Large intestine (tissue), 3 donors: ENCODE results near the gene TTC7B. TPM values are rescaled to one million over a fixed set of nuclear protein-coding genes. Genes with fewer than 3 reads are reported as not detected.

Experiments used
- DNase-seq, 2 donors: peaks; one replicate each; pipeline versions ENCODE4 v3.0.0 to v3.0.0-alpha.2; 2013
- H3K27ac ChIP-seq: one replicate; pipeline ENCODE4 v1.5.1; 2013; ENCODE audit warnings: low read length
- H3K27me3 ChIP-seq: 2 replicates; pipeline ENCODE4 v1.6.1; 2013; ENCODE audit warnings: low read length; ENCODE audit not compliant: control insufficient read depth, insufficient read depth
- H3K36me3 ChIP-seq: 2 replicates; pipeline ENCODE4 v1.6.1; 2013; ENCODE audit warnings: low read length; ENCODE audit not compliant: control insufficient read depth, insufficient read depth
- H3K4me1 ChIP-seq: one replicate; pipeline ENCODE4 v1.6.1; 2013; ENCODE audit warnings: low read length; ENCODE audit not compliant: control insufficient read depth, insufficient read depth
- H3K4me3 ChIP-seq: one replicate; pipeline ENCODE4 v1.5.1; 2013; ENCODE audit warnings: low read length
- H3K9me3 ChIP-seq: one replicate; pipeline ENCODE4 v1.6.1; 2013; ENCODE audit warnings: mild to moderate bottlenecking, low read depth, low read length, moderate library complexity; ENCODE audit not compliant: control insufficient read depth
- WGBS: methylation state at CpG from one replicate; pipeline ENCODE4 v1.1.5; 2013; ENCODE audit warnings: low lambda C conversion rate; ENCODE audit not compliant: insufficient coverage; 5-methylcytosine and 5-hydroxymethylcytosine counted together
- polyA plus RNA-seq: library from polyadenylated mRNA; unstranded; fragments of 120-200 nt; gene quantifications from one replicate; pipeline ENCODE4 v1.2.1, GENCODE V29; 2013

Gene TTC7B
- polyA plus RNA-seq, 1 donor = 12.2 TPM

DNA sequence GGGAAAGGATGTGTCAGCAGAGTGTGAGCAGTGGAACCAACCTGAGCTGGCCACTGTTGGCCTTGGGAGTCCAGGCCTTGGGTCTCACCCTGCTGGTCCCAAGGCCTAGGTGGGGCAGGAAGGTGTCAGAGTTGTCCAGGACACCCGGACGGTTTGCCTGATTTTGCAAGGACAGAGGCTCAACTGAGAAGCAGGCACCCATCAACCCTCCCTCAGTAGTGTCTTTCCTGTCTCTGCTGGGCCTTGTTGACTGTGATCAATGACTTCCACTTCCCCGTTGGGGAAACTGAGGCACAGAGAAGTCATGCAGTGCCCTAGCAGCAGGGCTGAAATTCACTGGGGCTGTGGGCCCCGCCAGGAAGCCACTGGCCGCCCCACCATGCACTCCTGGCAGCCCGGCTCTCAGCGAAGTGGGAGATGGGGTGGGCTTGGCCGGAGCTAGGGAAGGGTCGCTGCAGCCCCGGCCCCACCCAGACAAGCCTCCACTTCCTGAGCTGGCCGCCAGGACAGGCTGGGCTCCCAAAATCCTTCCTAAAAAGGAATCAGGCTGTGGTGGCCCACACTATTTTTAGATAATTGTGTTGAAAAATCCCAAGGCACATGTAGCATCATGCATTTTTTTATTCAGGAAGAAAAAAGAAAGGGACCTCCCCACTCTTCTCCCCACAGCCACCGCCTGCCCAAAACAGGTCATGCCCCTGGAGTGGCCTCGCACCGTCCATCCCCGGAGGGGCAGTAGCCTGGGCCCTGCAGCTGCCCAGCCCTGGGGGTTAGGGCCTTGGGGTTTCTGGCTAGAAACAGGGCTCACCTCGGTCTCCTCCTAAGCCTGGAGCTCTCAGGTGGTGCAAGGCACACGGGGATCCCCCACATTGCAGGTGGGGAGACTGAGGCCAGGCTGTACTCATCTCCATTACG is 292.0 kb downstream of the TTC7B start:
- no CpG with 5 or more reads among the region's 18 CpGs for WGBS
- peaks cover 11% of the 10 kb centered on the region for H3K4me1 ChIP-seq

GRCh38 chr14:90523544-90523943 is 292.7 kb downstream of the TTC7B start:
- H3K36me3 ChIP-seq = no peaks in the 10 kb centered on the region
- WGBS = 80% methylated on average over 1 of the region's 8 CpGs
- H3K27me3 ChIP-seq = no peaks in the 10 kb centered on the region
- H3K4me3 ChIP-seq = no peak overlapping the region
- H3K9me3 ChIP-seq = peaks cover 5% of the 10 kb centered on the region
- no peak for DNase-seq
- H3K4me1 ChIP-seq = peaks cover 17% of the 10 kb centered on the region
- no peak overlapping the region for H3K27ac ChIP-seq

More for the DNA sequence above, 292.0 kb downstream of the TTC7B start:
- Histone ChIP-seq H3K27me3 (no peaks in the 10 kb centered on the region), H3K36me3 (no peaks in the 10 kb centered on the region), H3K27ac (no peak overlapping the region), H3K4me3 (no peak overlapping the region), H3K9me3 (peaks cover 5% of the 10 kb centered on the region)
- no peak for DNase-seq

- H3K36me3 ChIP-seq = no peaks in the 10 kb centered on the region
- H3K4me3 ChIP-seq = no peak overlapping the region
- peaks cover 26% of the 10 kb centered on the region for H3K4me1 ChIP-seq
- H3K9me3 ChIP-seq = peaks cover 5% of the 10 kb centered on the region
- no CpG with 5 or more reads among the region's 21 CpGs for WGBS
- no peak overlapping the region for H3K27ac ChIP-seq
- H3K27me3 ChIP-seq = no peaks in the 10 kb centered on the region
- DNase-seq = peak; percentile 48 to 49
Observed at GRCh38 chr14:90522571-90523191, 293.5 kb downstream of the TTC7B start.

DNA sequence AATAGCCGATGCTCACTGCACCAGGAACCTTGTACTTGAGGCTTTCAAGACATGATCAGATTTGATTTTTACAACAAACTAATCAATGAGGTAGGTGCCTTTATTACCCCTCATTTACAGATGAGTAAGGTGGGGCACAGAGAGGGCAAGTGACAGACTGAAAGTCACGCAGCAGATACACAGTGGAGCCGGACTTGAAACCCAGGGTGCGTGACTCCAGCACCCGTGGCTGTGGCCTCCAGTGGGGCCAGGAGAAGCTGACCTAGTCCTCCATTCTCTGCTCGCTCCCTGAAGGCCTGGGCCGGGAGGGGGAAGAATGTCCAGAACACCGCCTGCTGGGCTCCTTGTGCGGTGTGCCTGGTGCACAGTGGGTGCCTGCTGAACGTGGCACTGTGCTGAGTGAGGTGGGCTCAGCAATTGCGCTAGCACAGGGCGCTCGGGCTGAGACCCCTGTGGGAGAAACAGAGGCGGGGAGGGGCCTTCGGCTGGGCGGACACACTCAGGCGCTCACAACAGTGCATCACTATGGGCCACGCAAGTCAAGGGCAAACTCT is 294.2 kb downstream of the TTC7B start:
- H3K4me3 ChIP-seq = no peak overlapping the region
- H3K27ac ChIP-seq = no peak overlapping the region
- WGBS = no CpG with 5 or more reads among the region's 18 CpGs
- DNase-seq = no peak
- no peaks in the 10 kb centered on the region for H3K36me3 ChIP-seq
- H3K27me3 ChIP-seq = no peaks in the 10 kb centered on the region
- peaks cover 33% of the 10 kb centered on the region for H3K4me1 ChIP-seq
- peaks cover 5% of the 10 kb centered on the region for H3K9me3 ChIP-seq

DNA sequence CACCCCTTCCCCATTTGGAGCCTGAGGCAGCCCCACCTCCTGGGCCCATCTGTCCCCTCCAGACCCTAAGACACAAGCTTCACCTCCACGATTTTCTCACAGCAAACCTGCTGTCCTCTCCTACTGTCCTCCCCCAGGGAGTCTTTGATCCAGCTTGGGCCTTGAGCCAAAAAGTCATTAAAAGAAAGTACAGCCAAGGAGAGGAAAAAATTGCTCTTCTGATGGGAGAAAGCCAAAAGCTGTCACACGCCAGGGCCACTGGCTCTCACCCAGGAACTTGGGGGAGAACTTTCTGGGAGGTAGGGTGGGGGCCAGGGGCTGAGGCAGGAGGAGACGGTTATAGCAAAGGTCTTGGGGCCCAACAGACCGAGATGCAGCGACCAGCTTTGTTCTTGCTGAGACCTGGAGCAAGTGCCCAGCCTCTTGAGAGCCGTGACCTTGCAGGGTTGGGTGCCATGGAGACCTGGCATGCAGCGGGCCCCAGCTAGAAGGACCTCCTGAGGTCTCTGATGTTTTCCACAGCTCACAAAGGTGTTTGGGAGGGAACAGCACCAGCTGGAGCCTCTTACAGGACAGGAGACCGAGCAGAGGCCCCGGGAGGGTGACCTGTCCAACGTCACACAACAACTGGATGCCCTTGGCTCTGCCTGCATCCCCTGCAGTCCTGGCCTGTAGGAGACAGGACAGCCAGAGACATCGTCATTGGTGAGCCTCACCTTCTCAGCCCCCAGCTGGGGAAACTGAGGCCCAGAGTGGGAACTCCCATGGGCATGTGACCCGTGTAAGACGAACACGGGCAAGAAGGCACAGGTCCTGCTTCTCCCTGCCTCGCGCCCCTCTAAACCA is 294.9 kb downstream of the TTC7B start:
- DNase-seq = peak in 1 of 2 donors; percentile 48
- Histone ChIP-seq H3K4me1 (peaks cover 40% of the 10 kb centered on the region), H3K9me3 (peaks cover 5% of the 10 kb centered on the region), H3K27ac (no peak overlapping the region), H3K27me3 (no peaks in the 10 kb centered on the region), H3K4me3 (no peak overlapping the region), H3K36me3 (no peaks in the 10 kb centered on the region)
- WGBS = no CpG with 5 or more reads among the region's 16 CpGs

DNA sequence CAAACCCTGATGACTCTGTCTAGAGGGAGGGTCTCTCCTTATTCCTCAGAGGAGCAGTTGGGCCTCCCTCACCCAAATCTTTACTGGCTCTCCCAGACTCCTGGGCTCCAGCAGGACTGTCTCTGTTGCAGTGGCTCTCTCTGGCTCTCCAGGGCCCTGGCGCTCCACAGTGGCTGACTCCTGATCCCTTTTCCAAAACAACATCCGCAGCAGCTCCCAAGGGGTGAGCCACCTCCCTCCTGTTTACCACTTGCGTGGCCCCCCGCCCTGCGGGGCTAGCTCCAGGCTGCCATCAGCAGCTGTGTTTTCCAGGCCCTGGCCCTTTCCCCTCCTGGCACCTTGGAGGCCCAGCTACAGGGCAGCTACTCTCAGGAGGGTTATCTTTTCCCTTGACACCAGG is 295.9 kb downstream of the TTC7B start:
- no CpG with 5 or more reads among the region's 5 CpGs for WGBS
- Histone ChIP-seq H3K4me3 (no peak overlapping the region), H3K27me3 (no peaks in the 10 kb centered on the region), H3K4me1 (peaks cover 48% of the 10 kb centered on the region), H3K27ac (no peak overlapping the region), H3K9me3 (peaks cover 4% of the 10 kb centered on the region), H3K36me3 (no peaks in the 10 kb centered on the region)
- DNase-seq = no peak

DNA sequence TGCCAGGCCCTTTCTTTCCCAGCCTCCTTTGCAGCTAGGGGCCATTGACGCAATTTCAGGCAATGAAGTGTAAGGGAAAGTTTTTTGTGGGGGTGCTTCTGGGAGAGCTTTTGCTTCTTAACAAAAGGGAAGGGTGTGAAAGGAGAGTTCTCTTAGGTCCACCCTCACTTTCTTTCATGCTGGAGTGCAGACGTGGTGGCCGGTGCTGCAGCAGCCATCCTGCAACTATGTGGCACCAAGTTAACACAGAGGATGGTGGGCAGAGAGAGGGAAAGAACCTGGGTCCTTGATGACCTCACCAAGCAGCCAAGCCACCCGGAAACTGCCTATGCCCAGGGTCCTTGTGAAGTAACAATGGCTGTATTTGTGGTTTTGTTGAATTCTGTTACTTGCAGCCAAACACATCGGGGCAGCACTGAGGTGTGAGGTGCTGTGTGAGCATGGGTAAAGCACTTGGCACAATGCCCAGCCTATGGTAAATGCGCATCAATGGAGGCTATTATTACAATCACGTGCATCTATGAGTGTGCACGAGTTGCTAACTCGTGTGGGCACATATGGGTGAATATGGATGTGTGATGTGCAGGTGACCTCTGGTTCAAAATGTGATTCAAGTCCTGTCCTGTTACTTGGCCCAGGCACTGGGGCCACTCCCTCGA is 296.8 kb downstream of the TTC7B start:
- Histone ChIP-seq H3K27ac (no peak overlapping the region), H3K36me3 (no peaks in the 10 kb centered on the region), H3K4me3 (no peak overlapping the region), H3K27me3 (no peaks in the 10 kb centered on the region), H3K4me1 (peaks cover 57% of the 10 kb centered on the region), H3K9me3 (peaks cover 2% of the 10 kb centered on the region)
- no peak for DNase-seq
- no CpG with 5 or more reads among the region's 10 CpGs for WGBS

GRCh38 chr14:90518941-90519256 is 297.3 kb downstream of the TTC7B start:
- peak overlapping the region; percentile 90 for H3K27ac ChIP-seq
- no CpG with 5 or more reads among the region's 5 CpGs for whole genome bisulfite sequencing
- no peaks in the 10 kb centered on the region for H3K36me3 ChIP-seq
- H3K9me3 ChIP-seq = peaks cover 2% of the 10 kb centered on the region
- H3K27me3 ChIP-seq = no peaks in the 10 kb centered on the region
- no peak overlapping the region for H3K4me3 ChIP-seq
- H3K4me1 ChIP-seq = peaks cover 62% of the 10 kb centered on the region
- DNase-seq = peak in 1 of 2 donors; percentile 37

GRCh38 chr14:90518069-90518940 is 297.9 kb downstream of the TTC7B start:
- Histone ChIP-seq H3K27ac (peak overlapping the region; percentile 90), H3K9me3 (peaks cover 2% of the 10 kb centered on the region), H3K4me3 (no peak overlapping the region), H3K4me1 (peaks cover 65% of the 10 kb centered on the region), H3K36me3 (no peaks in the 10 kb centered on the region), H3K27me3 (no peaks in the 10 kb centered on the region)
- no CpG with 5 or more reads among the region's 25 CpGs for WGBS
- DNase-seq = peak in 1 of 2 donors; percentile 59
